ENCODE results near the gene ITPR2.
A peak's percentile ranks its signal among the peaks of the same experiment; 100 is the strongest.

ITPR2 gene

DNA sequence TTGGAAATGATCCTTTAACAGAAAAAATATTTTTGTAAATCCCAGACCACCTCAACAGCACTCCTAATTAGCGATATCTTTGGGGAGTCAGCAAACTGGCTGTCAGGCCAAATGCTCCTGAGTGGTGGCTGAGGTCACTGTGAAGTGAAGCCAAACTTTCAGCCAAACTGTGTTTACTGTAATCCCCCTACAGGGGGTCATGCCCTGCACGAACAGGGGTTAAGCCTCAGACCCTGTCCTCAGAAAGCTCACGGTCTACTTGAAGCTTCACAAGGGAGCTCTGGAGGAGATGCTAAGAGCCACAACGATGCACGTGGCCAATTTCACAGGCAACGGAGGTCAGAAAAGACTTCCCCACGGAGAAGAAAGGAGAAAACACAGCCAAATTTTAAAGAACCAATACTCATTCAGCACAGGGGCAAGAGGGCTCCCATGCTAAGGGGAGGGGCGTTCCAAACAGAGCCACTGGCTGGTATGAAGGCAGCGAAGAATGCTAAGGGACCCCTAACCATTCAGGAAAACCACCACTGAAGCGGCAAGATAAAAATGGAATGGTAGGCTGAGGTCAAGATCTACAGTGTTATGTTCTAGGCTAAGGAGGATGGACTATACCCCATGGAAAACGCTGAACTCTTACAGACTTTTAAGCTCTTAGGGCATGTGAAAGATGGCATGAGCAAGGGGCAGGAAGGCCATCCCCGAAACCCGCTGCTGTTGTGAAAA, 105.4 kb downstream of the ITPR2 start:
- in situ Hi-C loops (cut with HindIII; ENCODE audit: low pct_ligation_motif_present, low pct_unique_long_range_greater_than_20kb, low sequenced_read_pairs) = no loop called here
- no peak for DNase-seq

DNA sequence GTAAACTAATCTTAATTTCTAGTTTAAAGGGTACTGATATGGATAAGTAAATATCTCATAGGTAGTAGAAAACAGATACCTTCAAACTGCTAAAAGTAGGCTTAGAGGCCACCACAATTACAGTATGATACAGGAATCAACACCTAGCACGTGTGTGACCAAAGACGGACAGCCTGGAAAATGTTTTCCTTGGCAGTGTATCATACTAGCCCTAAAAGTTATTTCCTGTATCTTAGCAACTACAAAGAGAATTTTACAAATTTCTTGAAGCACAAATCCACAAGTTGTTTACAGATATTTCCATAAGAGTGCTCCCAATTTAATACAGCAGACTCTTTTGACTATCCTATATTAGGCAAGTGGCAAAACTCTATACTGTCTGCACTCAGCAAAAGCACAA, 106.0 kb downstream of the ITPR2 start:
- DNase-seq = no peak
- in situ Hi-C loops (cut with HindIII; ENCODE audit: low pct_ligation_motif_present, low pct_unique_long_range_greater_than_20kb, low sequenced_read_pairs) = no loop called here

DNA sequence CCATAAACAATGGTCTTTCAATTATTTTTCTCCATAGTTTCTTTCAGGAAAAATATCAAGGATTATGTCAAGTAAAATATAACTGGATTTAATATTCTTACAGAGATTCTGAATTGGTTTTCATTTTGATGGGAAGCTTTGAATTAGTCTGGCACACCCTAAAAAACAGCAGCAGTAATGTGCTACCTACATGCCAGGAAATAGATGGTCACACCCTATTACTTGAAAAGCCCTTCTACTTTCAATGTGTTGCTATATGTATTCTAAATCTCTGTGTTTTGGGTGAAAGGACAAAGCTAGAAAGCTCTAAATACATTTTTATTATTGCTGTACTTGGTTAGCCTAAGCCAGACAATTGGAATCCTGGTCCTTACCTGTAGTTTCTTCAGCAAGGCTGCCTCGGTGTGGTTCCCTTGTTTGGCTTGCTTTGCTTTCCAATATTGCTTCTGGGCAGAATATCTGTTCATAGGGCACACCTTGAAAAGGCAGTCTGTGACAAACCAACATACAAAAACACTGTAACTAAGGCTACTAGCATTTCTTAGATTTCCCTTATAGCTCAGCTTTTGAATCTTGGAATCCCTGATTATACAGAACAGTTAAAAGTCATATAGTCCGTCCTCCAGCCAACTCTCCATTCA, 107.6 kb downstream of the ITPR2 start:
- in situ Hi-C loops (cut with HindIII; ENCODE audit: low pct_ligation_motif_present, low pct_unique_long_range_greater_than_20kb, low sequenced_read_pairs) = no loop called here
- DNase-seq = no peak

DNA sequence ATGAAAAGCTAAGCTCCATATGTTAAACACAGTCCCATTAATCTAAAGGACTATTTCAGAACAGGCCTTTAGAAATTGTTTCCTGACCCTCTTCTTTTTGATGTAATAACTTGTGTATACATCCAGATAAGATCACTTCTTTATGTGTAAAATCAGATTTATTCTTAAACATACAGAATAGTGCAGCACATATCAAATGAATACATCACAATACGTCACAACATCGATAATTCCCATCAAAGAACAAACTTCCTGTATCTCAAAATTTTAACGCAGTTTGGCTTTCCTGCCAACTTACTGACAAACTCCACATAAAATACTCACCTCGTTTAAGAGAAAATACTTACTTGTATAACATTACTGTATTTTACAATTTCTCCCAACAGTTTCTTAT, 108.7 kb downstream of the ITPR2 start:
- DNase-seq = no peak
- in situ Hi-C loops (cut with HindIII; ENCODE audit: low pct_ligation_motif_present, low pct_unique_long_range_greater_than_20kb, low sequenced_read_pairs) = no loop called here

DNA sequence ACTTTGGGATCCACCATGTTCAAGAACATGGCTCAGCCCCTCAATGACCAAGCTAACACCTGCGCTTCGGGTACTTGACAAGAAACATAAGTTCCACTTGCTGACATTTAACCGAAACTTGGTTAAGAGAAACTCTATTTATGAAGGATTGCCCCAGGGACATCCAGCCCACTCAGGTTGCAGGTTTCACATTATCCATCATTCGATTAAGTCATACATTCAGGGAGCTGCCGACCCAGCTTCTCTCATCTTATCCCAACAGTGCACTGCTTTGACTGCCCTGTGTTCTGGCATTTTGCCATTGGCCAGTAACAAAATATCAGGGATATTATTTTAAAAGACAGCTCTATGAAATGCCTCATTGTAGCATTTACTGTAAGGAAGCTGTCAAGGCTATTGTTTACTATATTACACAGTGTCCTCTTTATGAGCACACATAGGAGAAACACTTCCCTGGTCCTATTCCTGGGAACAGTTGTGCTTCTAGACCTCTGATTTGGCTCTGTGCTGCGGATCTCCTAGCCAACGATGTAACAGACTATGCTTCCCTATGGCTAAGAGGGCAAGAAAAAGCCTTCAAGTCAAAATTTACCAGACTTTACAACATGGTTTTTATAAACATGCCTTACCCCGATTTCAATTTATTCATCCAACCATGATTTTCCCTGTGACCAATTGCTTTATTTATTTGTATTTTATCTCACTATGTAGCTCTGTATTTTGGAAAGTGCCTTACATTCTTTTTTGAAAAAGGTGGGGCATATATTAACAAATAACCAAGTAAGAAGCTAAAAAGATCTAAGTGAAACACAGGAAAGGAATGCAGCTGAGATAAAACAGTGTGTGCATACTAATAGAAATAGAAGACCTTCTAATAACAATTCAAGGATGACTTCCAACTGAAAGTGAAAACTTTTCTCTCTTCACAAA, 109.3 kb downstream of the ITPR2 start:
- in situ Hi-C loops (cut with HindIII; ENCODE audit: low pct_ligation_motif_present, low pct_unique_long_range_greater_than_20kb, low sequenced_read_pairs) = no loop called here
- DNase-seq = peak; percentile 61

DNA sequence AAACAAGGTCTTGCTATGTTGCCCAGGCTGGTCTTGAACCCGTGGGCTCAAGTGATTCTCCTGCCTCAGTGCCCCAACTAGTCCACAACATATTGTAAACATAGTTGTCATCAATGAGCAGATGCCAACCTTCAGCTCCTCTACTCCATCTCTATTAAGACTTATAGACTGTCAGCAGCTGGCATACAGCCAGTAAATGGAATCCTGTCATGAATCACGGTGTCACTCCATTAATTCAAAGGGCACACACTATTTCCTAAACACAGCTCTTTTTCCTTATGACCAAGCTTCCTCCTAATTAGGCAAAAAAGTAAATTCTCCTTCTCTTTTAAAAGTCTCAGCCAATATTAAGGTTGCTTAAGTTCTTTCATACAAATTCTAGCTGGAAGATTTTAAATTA, 111.2 kb downstream of the ITPR2 start:
- DNase-seq = peak; percentile 24
- in situ Hi-C loops (cut with HindIII; ENCODE audit: low pct_ligation_motif_present, low pct_unique_long_range_greater_than_20kb, low sequenced_read_pairs) = no loop called here

DNA sequence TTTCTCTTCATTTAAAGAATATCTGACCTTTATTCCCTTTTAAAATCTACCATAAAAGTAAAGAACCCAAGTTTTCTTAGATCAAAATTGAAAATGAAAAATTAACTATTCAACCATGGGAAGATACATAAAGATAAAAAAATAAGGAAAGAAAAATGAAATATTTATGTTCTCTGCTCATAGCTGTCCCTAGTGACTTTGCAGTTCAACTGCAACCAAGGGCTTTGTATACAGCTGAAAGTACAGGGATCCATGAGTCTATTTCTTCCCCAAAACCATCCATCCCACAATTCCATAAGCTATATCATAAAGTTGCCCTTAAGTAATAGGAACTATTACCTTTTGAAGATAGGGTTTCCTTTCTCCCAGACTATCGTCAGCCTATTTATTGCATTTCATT, 113.1 kb downstream of the ITPR2 start:
- in situ Hi-C loops (cut with HindIII; ENCODE audit: low pct_ligation_motif_present, low pct_unique_long_range_greater_than_20kb, low sequenced_read_pairs) = no loop called here
- no peak for DNase-seq

DNA sequence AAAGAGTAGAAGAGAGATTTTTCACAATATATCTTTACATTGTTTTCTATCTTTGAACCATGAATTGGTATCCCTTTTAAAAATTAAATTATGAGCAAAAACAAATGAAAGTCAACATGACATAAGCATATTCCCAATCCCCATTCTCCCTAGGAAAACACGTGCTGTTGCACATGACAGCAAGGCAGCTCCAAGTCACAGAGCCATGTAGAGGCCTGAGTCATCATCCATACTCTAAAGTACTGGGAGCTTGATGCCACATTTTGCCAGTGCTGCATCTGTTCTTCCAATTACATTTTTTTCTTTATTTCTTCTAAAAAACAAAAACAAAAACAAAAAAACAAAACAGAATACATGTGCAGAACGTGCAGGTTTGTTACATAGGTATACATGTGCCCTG, 115.2 kb downstream of the ITPR2 start:
- DNase-seq = no peak
- in situ Hi-C loops (cut with HindIII; ENCODE audit: low pct_ligation_motif_present, low pct_unique_long_range_greater_than_20kb, low sequenced_read_pairs) = no loop called here

DNA sequence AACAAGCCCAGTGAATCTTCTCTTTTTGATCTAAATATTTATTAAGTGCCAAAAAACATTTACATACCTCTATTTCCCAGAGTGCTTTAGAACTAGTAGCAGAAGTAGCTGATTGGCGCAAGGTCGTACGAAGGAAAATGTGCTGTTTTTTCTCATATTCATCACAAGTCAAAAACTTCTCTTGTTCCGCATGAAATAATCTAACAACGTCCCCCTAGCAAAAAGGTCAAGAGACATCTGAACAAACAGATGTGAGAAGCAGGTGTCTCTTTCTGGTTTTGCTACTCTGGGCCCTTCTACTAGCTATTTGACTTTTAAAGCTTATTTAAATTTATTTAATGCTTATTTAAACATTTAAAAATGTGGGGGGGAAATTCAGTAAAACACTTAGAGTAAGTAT, 117.8 kb downstream of the ITPR2 start:
- in situ Hi-C loops (cut with HindIII; ENCODE audit: low pct_ligation_motif_present, low pct_unique_long_range_greater_than_20kb, low sequenced_read_pairs) = no loop called here
- DNase-seq = no peak

DNA sequence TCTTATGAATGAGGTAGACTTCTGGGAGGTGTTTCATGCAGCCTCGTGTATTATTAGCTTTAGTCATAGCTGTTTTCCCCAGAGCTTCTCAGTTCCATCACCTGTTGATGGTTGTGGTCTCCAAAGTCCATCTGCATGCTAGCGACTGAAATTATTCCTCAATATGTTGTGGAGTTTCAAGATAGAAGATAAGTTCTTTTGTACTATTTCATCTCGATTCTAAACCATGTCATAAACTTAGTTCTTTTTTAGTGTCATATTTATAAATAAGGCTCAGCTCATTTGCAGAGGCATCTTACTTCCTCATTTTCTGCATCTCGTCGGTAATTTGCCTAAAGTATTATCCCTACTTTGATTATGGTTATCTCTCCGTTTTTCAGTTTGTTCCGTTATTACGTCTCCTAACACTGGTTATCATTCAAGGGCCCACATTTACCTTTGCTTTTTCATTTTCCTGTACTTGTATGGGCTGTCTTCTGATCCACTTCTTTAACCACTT, 119.1 kb downstream of the ITPR2 start:
- in situ Hi-C loops (cut with HindIII; ENCODE audit: low pct_ligation_motif_present, low pct_unique_long_range_greater_than_20kb, low sequenced_read_pairs) = no loop called here
- no peak for DNase-seq

DNA sequence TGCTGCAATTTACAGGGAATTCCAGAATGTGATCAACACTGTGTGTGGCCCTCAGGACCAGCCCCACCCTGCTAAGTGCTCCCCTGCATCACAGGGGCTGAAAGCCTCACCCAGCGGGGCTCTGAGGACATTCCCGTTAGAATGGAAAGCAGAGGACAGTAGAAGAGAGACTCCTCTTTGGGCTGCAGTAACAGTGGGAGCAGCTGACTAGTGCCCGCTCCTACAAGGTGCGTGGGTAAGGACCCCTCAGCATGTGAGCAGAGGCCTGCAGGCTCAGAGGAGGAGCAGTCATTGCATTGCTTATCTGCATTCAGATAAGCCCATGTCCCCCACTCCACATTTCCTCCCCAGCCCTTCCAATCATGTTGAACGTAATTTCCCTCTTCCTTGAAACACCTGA, 120.1 kb downstream of the ITPR2 start:
- no peak for DNase-seq
- in situ Hi-C loops (cut with HindIII; ENCODE audit: low pct_ligation_motif_present, low pct_unique_long_range_greater_than_20kb, low sequenced_read_pairs) = no loop called here

DNA sequence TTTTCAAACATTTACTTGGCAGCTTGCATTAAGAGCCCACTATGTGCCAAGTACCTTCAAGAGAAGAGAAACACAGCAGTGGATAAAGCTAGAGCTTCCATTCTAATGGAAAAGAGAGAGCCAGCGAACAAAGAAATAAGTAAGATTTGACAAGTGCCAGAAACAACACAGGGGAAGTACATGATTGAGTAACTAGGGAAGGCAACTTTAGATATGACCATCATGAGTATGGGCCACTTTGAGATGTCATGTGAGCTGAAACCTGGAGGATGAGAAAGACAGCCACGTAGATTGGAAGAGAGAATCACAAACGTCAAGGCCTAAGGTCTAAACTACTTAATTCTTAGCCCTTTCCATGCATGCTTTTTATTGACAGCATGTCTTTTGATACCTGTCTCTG, 121.4 kb downstream of the ITPR2 start:
- DNase-seq = no peak
- in situ Hi-C loops (cut with HindIII; ENCODE audit: low pct_ligation_motif_present, low pct_unique_long_range_greater_than_20kb, low sequenced_read_pairs) = no loop called here

DNA sequence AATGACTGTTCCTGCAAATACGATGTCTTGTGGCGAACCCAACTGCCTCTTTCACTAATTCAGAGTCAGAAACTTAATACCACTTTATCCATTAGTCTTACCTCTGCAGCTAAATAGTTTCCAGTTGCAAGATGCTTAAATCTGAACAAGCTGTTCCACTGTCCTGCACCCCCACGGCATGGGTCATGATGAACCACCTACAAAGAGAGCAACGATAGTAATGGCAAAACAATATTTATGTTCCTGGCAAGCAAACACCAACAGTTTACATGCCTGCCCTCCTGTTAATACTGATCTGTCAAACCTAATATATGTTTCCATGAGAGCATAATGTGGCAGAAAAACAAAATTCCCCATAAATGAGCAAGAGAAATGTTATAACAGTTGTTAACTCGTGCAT, 121.9 kb downstream of the ITPR2 start:
- DNase-seq = no peak
- in situ Hi-C loops (cut with HindIII; ENCODE audit: low pct_ligation_motif_present, low pct_unique_long_range_greater_than_20kb, low sequenced_read_pairs) = no loop called here

DNA sequence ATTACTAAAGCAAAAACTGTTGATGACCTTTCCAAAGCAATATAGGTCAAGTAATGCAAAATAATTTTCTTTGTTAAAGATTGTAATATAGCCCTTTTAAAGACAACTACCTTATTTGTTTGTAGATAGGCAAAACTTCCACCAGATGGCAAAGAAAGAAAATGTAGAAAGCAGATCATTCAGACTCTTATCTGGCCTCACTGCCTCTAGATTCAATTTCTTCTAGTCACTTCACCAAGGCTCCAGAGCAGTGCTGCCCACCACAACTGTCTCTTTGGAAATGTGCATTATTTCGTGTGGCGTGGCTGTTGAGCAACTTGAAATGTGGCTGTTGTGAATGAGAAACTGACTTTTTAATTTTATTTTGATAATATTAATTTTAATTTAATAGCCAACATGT, 127.1 kb downstream of the ITPR2 start:
- in situ Hi-C loops (cut with HindIII; ENCODE audit: low pct_ligation_motif_present, low pct_unique_long_range_greater_than_20kb, low sequenced_read_pairs) = no loop called here
- DNase-seq = peak; percentile 14

DNA sequence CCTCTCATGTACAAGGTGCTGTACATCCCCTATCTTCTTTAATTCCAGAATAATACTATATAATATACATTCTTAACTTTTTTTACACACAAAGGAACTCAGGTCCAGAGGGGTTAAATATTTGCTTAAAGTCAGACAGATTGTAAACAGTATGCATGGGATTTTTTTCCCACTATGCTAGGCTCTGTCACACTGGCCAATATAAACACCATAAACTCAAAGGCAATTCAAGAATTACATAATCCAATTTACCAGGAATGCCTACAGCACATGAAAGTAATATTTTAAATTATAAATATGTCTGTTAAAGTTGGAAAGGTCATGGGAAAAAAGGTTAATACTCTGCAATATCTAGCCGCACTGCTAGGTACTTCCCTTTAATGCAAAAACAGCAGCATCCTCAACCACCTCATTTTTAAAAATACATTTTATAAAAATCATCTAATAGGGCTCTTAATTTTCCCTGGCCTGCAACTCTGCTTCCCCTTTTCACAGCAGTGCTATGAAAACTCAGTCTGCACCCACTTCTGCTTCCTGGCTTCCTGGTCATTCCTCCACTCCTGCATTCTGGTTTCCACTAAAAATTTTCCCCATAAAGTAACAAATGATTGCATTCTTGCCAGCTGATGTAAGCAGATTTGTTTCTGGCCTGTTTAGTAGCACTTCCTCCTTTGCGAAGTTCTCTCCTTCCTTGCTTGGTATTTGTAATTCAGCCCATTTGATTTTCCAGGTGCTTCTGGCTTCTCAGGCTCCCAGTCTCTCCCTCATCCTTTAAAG, 128.1 kb downstream of the ITPR2 start:
- in situ Hi-C loops (cut with HindIII; ENCODE audit: low pct_ligation_motif_present, low pct_unique_long_range_greater_than_20kb, low sequenced_read_pairs) = no loop called here
- DNase-seq = no peak

DNA sequence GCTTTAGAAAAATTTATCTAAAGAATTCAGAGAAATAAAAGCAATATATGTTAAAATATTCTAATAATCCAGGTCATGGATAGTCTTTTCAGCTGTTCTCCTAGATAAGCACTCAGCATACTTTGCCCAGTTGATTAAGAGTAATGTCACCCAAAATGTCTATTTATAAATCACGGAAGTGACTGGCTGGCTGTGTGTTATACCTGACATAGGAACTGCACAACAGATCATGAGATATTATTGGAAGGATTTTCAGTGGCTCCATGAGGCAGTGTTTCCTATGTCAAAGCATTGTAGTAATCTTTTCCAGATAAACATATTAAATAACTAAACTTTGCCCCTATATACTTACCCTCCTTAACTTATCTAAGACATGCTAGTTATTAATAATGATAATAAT, 128.8 kb downstream of the ITPR2 start:
- in situ Hi-C loops (cut with HindIII; ENCODE audit: low pct_ligation_motif_present, low pct_unique_long_range_greater_than_20kb, low sequenced_read_pairs) = no loop called here

DNA sequence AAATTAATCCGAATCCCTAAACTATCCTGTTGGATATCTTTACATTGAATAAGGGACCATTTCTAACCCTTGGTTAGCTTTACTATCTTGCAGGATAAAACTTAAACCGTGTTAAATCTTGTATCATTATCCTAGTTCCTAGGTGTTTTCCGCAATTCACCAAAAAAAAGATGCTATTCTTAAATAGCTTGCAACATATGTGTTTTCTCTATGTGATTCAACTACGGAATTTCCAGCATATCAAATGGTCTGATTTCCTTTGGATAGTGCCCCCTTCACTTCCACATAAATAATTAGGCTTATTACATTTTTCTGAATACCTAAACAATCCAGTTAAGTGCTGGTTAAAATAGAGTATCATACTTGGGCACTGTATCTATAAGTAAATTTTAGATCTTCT, 130.3 kb downstream of the ITPR2 start:
- no peak for DNase-seq
- in situ Hi-C loops (cut with HindIII; ENCODE audit: low pct_ligation_motif_present, low pct_unique_long_range_greater_than_20kb, low sequenced_read_pairs) = no loop called here

More for the DNA sequence above, 128.8 kb downstream of the ITPR2 start:
- DNase-seq = no peak

DNA sequence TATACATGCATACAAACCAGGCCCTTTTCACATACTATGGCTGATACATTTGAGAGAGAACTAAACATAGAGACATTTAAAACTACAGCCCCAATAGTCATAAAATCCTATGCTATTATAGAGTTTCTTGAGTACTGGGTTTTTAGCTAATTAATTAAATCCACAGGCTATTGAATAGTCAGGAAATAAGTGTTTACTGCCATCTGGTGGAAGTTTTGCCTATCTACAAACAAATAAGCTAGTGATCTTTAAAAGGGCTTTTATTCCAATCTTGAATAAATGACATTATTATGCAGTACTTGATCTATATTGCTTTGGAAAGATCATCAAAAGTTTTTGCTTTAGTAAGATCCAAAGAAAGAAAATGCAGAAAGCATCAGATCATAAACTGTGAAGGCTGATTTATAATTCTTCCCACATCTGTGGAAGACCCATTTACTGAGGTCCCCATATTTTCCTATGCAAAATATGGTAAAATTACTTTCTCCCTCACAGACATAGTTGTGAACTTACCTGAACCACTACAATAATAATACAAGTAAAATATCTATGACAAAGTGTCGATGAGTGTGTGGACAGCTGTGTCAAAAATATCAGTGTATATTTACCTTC, 131.3 kb downstream of the ITPR2 start:
- peak; percentile 69 for DNase-seq
- in situ Hi-C loops (cut with HindIII; ENCODE audit: low pct_ligation_motif_present, low pct_unique_long_range_greater_than_20kb, low sequenced_read_pairs) = no loop called here

Measured in ACHN (cell line).